ENCODE data around the gene MAP1LC3B2. TPM values are rescaled to one million over a fixed set of nuclear protein-coding genes. Genes with fewer than 3 reads are reported as not detected.

Gene MAP1LC3B2
- total RNA-seq, 1 experiment from 2014 or later, result 1.5 TPM

DNA sequence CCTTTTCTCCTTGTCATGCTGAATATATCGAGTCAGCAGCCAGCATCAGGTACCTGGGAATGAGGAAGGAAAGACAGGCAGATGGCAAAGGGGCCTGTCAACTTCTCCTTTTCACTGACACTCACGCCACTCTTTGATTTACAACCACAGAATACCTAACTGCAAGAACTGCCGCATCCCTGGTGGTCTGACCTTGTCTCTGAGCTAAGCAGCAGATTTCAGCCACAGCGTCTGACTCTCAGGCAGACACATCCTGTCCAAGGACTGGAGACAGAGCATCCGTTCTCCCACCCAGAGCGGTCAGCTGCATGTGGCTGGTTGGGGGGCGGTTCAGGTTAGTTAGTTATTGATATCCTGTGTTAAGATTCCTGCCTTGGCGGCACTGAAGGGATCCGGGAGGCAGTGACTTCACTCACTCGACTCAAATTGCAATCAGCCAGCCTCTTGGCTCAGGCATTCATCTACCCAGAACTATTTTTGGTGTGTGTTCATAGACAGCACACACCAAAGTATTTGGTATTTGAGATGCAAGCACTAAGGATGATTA lies 11.2 kb upstream of the MAP1LC3B2 start:
- Histone ChIP-seq H3K18ac (ENCODE audit: insufficient read length, low read depth, low read length) (no peak overlapping the region), H3K23ac (ENCODE audit: insufficient read length, low read depth, low read length) (no peak overlapping the region), H4K20me1 (ENCODE audit: control insufficient read depth, insufficient read depth, insufficient read length) (no peaks in the 10 kb centered on the region), H3K4ac (ENCODE audit: low read depth, low read length) (no peak overlapping the region), H3K9ac (ENCODE audit: extremely low read depth, insufficient read length, low read length) (no peak overlapping the region), H3K27ac (ENCODE audit: insufficient read length, low read depth, low read length) (no peak overlapping the region), H3T11ph (ENCODE audit: low read length) (no peak overlapping the region), H4K8ac (replicated peaks; ENCODE audit: insufficient read length, low read depth, low read length) (no peak overlapping the region), H3K56ac (ENCODE audit: insufficient read length, low read depth, low read length) (no peak overlapping the region), H4K5ac (ENCODE audit: insufficient read length, low read depth, low read length) (no peak overlapping the region), H3K14ac (ENCODE audit: insufficient read depth, low read length) (no peak overlapping the region), H2BK15ac (ENCODE audit: low read depth, low read length) (no peak overlapping the region), H2AK5ac (ENCODE audit: insufficient read length, low read length) (no peak overlapping the region), H3K4me1 (ENCODE audit: insufficient read depth, low read length) (no peaks in the 10 kb centered on the region), H4K91ac (ENCODE audit: insufficient read length, low read depth, low read length) (no peak overlapping the region), H2AFZ (ENCODE audit: low read length) (no peak overlapping the region), H3K9me3 (ENCODE audit: control insufficient read depth, low read depth, low read length) (no peaks in the 10 kb centered on the region), H3K79me2 (ENCODE audit: insufficient read depth, low read length) (no peaks in the 10 kb centered on the region), H3K27me3 (ENCODE audit: insufficient read depth, low read length) (no peaks in the 10 kb centered on the region), H2BK120ac (ENCODE audit: low read depth, low read length, poor library complexity, severe bottlenecking) (no peak overlapping the region), H2BK5ac (ENCODE audit: insufficient read length, low read length) (no peak overlapping the region), H3K23me2 (ENCODE audit: insufficient read length, low read depth, low read length, poor library complexity, severe bottlenecking) (no peaks in the 10 kb centered on the region), H3K79me1 (ENCODE audit: insufficient read depth, low read depth, low read length, poor library complexity, severe bottlenecking) (no peaks in the 10 kb centered on the region), H3K4me2 (ENCODE audit: insufficient read depth, insufficient read length, low read length) (no peak overlapping the region), H2BK12ac (ENCODE audit: insufficient read length, low read depth, low read length) (no peak overlapping the region), H2BK20ac (ENCODE audit: low read depth, low read length, poor library complexity, severe bottlenecking) (no peak overlapping the region)
- DNase-seq, result no peak
- TF ChIP-seq, protein P1, sequence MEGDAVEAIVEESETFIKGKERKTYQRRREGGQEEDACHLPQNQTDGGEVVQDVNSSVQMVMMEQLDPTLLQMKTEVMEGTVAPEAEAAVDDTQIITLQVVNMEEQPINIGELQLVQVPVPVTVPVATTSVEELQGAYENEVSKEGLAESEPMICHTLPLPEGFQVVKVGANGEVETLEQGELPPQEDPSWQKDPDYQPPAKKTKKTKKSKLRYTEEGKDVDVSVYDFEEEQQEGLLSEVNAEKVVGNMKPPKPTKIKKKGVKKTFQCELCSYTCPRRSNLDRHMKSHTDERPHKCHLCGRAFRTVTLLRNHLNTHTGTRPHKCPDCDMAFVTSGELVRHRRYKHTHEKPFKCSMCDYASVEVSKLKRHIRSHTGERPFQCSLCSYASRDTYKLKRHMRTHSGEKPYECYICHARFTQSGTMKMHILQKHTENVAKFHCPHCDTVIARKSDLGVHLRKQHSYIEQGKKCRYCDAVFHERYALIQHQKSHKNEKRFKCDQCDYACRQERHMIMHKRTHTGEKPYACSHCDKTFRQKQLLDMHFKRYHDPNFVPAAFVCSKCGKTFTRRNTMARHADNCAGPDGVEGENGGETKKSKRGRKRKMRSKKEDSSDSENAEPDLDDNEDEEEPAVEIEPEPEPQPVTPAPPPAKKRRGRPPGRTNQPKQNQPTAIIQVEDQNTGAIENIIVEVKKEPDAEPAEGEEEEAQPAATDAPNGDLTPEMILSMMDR (conservative IDR thresholded peaks at IDR 0.05), result no peak
- peaks cover 8 to 12% of the 10 kb centered on the region in 2 experiments for H3K4me1 Mint-ChIP-seq
- no CpG with 5 or more reads among the region's 10 CpGs for WGBS (ENCODE audit: extremely low coverage, insufficient read length, low lambda C conversion rate)
- H3K27ac Mint-ChIP-seq, result peak overlapping the region in 1 of 3 experiments; percentile 16; a peak in 1 of 7 replicates
- no peaks in the 10 kb centered on the region for H3K9me3 Mint-ChIP-seq
- no peaks in the 10 kb centered on the region for H3K27me3 Mint-ChIP-seq (ENCODE audit: low read depth)
- no peak overlapping the region for H3K4me3 Mint-ChIP-seq
- no peaks in the 10 kb centered on the region for H3K36me3 Mint-ChIP-seq (ENCODE audit: insufficient read depth in 1 of 3, low read depth in 3 of 3)
